Keratinocyte (primary cell): Measurements from ENCODE around the gene MRPS15. TPM values are rescaled to one million over a fixed set of nuclear protein-coding genes. Genes with fewer than 3 reads are reported as not detected.

Experiments used
- DNase-seq: peaks from one replicate; pipeline ENCODE4 v3.0.0-alpha.2; 2011; ENCODE audit warnings: low read depth, missing footprints, low spot score
- FAIRE-seq: peaks from 2 replicates; lab custom pipeline; 2011; peaks lifted over from hg19 to GRCh38; lab: Jason Lieb, UNC
- H2AFZ ChIP-seq: 2 replicates; pipeline ENCODE4 v1.6.0; 2012; ENCODE audit warnings: low read length, control low read depth, inconsistent platforms; ENCODE audit not compliant: control insufficient read depth
- H3K27ac ChIP-seq: 2 replicates; pipeline ENCODE4 v1.5.1; 2011; ENCODE audit warnings: low read length; ENCODE audit not compliant: control insufficient read depth, insufficient read depth
- H3K27me3 ChIP-seq: 3 replicates; pipeline ENCODE4 v1.6.0; 2011; ENCODE audit warnings: low read length; ENCODE audit not compliant: control insufficient read depth, insufficient read depth; ENCODE audit errors: extremely low read depth
- H3K36me3 ChIP-seq, 2 experiments: 2 replicates in 1 of 2; 3 replicates in 1 of 2; pipeline ENCODE4 v1.5.1; 2011; ENCODE audit warnings: low read length in 2 of 2, mild to moderate bottlenecking in 1 of 2; ENCODE audit not compliant: control insufficient read depth in 2 of 2, insufficient read depth in 2 of 2; ENCODE audit errors: extremely low read depth in 1 of 2
- H3K4me1 ChIP-seq: 3 replicates; pipeline ENCODE4 v1.5.1; 2011; ENCODE audit warnings: low read length; ENCODE audit not compliant: control insufficient read depth, insufficient read depth; ENCODE audit errors: extremely low read depth
- H3K4me2 ChIP-seq: 3 replicates; pipeline ENCODE4 v1.6.0; 2011; ENCODE audit warnings: low read depth, low read length; ENCODE audit not compliant: control insufficient read depth, insufficient read depth; ENCODE audit errors: extremely low read depth
- H3K4me3 ChIP-seq, 3 experiments: fragments of 200-600 bp in 1 of 3; sonication (generic) in 1 of 3; 2 replicates in 2 of 3; 3 replicates in 1 of 3; pipeline ENCODE4 v1.5.1; 2011 to 2016; ENCODE audit warnings: low read length in 3 of 3, mild to moderate bottlenecking in 3 of 3, control low read depth in 2 of 3, inconsistent platforms in 1 of 3, low read depth in 1 of 3, mixed read lengths in 1 of 3, mixed run types in 1 of 3, moderate library complexity in 1 of 3; ENCODE audit not compliant: control insufficient read depth in 2 of 3, insufficient read depth in 2 of 3; ENCODE audit errors: extremely low read depth in 1 of 3
- H3K79me2 ChIP-seq: 2 replicates; pipeline ENCODE4 v1.6.0; 2012; ENCODE audit warnings: low read length; ENCODE audit not compliant: control insufficient read depth, insufficient read depth
- H3K9ac ChIP-seq: 3 replicates; pipeline ENCODE4 v1.6.0; 2011; ENCODE audit warnings: low read length; ENCODE audit not compliant: control insufficient read depth, insufficient read depth; ENCODE audit errors: extremely low read depth
- H3K9me1 ChIP-seq: 3 replicates; pipeline ENCODE4 v1.6.0; 2011; ENCODE audit warnings: low read length; ENCODE audit not compliant: control insufficient read depth, insufficient read depth; ENCODE audit errors: extremely low read depth
- H3K9me3 ChIP-seq: 2 replicates; pipeline ENCODE4 v1.5.1; 2012; ENCODE audit warnings: low read depth, low read length; ENCODE audit not compliant: control insufficient read depth
- H4K20me1 ChIP-seq: 3 replicates; pipeline ENCODE4 v1.6.0; 2011; ENCODE audit warnings: low read length; ENCODE audit not compliant: control insufficient read depth, insufficient read depth; ENCODE audit errors: extremely low read depth
- CTCF ChIP-seq, 3 experiments: IDR thresholded peaks in 1 of 3; conservative IDR thresholded peaks in 1 of 3; optimal IDR thresholded peaks in 1 of 3; 2 replicates in 2 of 3; 3 replicates in 1 of 3; pipeline versions ENCODE3 to v1.5.1; 2011; ENCODE audit warnings: low read length in 3 of 3, mild to moderate bottlenecking in 3 of 3, moderate library complexity in 2 of 3, control low read depth in 1 of 3, inconsistent platforms in 1 of 3; ENCODE audit not compliant: insufficient read depth in 2 of 3; ENCODE audit errors: extremely low read depth in 1 of 3
- EZH2 ChIP-seq: IDR thresholded peaks from one replicate; pipeline ENCODE4 v1.6.1; 2012; ENCODE audit warnings: inconsistent platforms, mild to moderate bottlenecking, low read length, moderate library complexity
- dilution Hi-C: fragments of 300-500 bp; cut with MboI; formaldehyde crosslinking; loops from one replicate; pipeline ENCODE4 v1.7.0; 2020; ENCODE audit warnings: low sequenced_read_pairs; ENCODE audit not compliant: extremely low pct_ligation_motif_present
- polyA plus RNA-seq, 5 experiments: library from polyadenylated mRNA; depleted of rRNA in 3 of 5; stranded (reverse) in 3 of 5; stranded (forward) in 1 of 5; unstranded in 1 of 5; fragments of >200 nt; gene quantifications; 1 replicate in 1 of 5; 2 replicates in 3 of 5; 3 replicates in 1 of 5; pipeline versions ENCODE4 v1.2.1 to v1.2.3, GENCODE V29; 2011 to 2012; ENCODE audit warnings: missing spikeins in 2 of 5, low read depth in 1 of 5, low replicate concordance in 1 of 5

Gene MRPS15
- polyA plus RNA-seq, 1 donor (not counting 4 experiments of a cell fraction or from before 2014, with no cell fraction given): 130 TPM

- FAIRE-seq: no peak
- no peak for DNase-seq
Observed at GRCh38 chr1:36484099-36484498, 19.9 kb upstream of the MRPS15 start.

GRCh38 chr1:36482724-36483388 lies 18.7 kb upstream of the MRPS15 start, which contains the start of gene CSF3R:
Gene CSF3R (minus strand): TSS chr1:36482913. CDS start chr1:36479496, 3,417 bp downstream.
- FAIRE-seq: no peak
- no peak within 1 kb of the TSS for H3K4me2 ChIP-seq
- TF ChIP-seq EZH2: no peak
- DNase-seq: no peak
- no peaks in the 10 kb centered on the region for H3K9me1 ChIP-seq
- no peak within 1 kb of the TSS for H3K27ac ChIP-seq
- no peak within 1 kb of the TSS for H3K4me3 ChIP-seq
- no peaks in the 10 kb centered on the region for H4K20me1 ChIP-seq
- H2AFZ ChIP-seq: no peak within 1 kb of the TSS
- no peaks in the 10 kb centered on the region for H3K79me2 ChIP-seq
- H3K9ac ChIP-seq: no peak within 1 kb of the TSS
- H3K4me1 ChIP-seq: no peaks in the 10 kb centered on the region
- H3K36me3 ChIP-seq: no peaks in the 10 kb centered on the region
- peaks cover 5% of the 10 kb centered on the region for H3K27me3 ChIP-seq
- H3K9me3 ChIP-seq: no peaks in the 10 kb centered on the region
- dilution Hi-C loops: no loop called here

More at GRCh38 chr1:36484099-36484498, 19.9 kb upstream of the MRPS15 start:
- Histone ChIP-seq H3K4me1 (no peaks in the 10 kb centered on the region), H3K4me3 (no peak overlapping the region), H3K79me2 (no peaks in the 10 kb centered on the region), H2AFZ (no peak overlapping the region), H3K27me3 (peaks cover 5% of the 10 kb centered on the region), H3K27ac (no peak overlapping the region), H4K20me1 (no peaks in the 10 kb centered on the region), H3K36me3 (no peaks in the 10 kb centered on the region), H3K9ac (no peak overlapping the region), H3K9me1 (no peaks in the 10 kb centered on the region), H3K9me3 (no peaks in the 10 kb centered on the region), H3K4me2 (no peak overlapping the region)
- TF ChIP-seq CTCF (optimal IDR thresholded peaks at IDR 0.05 in 1 of 3, IDR thresholded peaks at IDR 0.05 in 1 of 3, conservative IDR thresholded peaks at IDR 0.05 in 1 of 3; ENCODE audit: extremely low read depth in 1 of 3, insufficient read depth in 2 of 3, low read length in 3 of 3): no peak
- TF ChIP-seq EZH2: no peak
- dilution Hi-C loops: no loop called here
